Hematopoietic multipotent progenitor cell treated with erythropoietin and hydrocortisone succinate and interleukin-3 and kit ligand, for 4 days (in vitro differentiated cells): ENCODE data around the gene KPNA3.
"Not testable (repeated sequence)": the region's sequence is repeated elsewhere in the genome, so short reads cannot be mapped to it uniquely, and the experiment has no call there.

Experiments used
- DNase-seq: peaks from one replicate; pipeline ENCODE4 v3.0.0-alpha.2; 2015

Gene KPNA3

DNA sequence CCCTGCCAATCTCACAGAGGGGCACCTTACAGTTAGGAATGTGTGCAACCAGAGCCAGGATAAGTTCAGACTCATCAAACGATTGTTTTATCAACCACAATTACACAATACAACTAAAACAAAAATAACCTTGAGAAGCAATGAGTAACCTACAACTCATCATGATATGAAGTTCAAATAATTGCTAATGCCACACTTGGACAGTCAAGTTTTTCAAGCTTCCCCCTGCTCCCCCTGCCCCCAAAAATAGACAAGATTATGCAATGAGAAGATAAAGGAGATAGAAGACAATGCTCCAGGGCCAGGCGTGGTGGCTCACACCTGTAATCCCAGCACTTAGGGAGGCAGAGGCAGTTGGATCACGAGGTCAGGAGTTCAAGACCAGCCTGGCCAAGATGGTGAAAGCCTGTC is 13.6 kb upstream of the KPNA3 start:
- no peak for DNase-seq

DNA sequence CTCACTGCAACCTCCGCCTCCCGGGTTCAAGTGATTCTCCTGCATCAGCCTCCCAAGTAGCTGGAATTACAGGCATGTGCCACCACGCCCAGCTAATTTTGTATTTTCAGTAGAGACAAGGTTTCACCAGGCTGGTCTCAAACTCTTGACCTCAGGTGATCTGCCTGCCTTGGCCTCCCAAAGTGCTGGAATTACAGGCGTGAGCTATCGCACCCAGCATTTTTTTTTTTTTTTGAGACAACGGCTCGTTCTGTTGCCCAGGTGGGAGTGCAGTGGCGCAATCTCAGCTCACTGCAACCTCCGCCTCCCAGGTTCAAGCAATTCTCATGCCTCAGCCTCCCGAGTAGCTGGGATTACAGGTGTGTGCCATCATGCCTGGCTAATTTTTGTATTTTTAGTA is 10.6 kb upstream of the KPNA3 start:
- not testable (repeated sequence) for DNase-seq

DNA sequence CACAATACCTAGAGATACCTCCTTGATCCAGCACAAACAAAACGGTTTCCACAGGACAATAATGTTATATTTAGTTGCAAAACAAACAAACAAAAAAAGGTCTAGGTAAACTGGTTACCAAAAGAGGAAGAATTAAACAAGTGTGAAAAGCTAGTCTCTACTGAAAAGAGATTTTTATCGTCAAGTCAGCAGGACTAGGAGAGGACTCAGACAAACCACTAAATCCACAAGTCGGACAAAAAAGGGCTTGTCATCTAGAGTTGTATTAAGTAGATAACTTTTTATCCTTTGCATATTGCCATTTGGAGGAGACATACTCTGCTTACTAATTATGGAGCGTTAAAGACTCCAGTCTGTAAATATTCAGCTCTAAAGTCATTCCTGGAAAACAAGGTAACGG is 9.9 kb upstream of the KPNA3 start:
- peak; percentile 86 for DNase-seq

DNA sequence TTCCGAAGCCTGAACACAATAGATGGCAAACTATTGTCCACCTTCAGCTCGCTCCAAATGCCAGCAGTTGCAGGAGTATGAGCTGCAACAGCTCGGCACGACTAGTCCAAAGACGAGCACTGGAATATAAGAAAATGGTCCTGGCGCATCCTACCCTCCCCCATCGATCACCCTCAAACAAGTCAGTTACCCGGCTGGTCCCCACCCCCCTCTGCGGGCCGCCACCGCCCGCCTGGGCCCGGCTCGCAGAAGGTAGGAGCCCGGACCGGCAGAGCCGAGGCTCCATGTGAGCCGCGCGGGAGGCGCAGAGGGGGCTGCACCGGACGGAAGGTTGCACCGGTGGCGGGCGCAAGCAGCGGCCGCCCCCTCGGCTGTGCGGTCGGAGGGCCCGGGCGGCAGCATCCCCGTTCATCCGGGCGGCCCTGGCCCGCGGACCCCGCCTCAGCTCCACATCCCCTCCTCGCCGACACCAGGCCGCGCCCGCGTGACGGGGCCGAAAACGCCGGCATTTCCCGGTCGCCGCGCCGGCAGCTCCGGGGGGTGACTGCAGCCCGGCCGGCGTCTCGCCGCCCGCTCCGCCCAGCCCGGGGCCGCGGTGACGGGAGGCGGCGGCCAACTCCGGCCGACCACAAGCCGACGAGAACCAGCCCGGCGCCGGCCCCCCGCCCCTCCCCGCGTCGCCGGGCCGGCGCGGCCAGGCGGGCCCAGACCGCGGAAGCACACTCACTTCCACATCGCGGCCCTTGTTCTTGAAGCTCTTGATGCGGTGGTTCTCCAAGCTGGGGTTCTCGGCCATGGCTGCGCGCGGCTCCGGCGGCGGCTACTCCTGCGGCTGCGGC is 552 bp downstream of the KPNA3 start:
- DNase-seq: peak; percentile 80

DNA sequence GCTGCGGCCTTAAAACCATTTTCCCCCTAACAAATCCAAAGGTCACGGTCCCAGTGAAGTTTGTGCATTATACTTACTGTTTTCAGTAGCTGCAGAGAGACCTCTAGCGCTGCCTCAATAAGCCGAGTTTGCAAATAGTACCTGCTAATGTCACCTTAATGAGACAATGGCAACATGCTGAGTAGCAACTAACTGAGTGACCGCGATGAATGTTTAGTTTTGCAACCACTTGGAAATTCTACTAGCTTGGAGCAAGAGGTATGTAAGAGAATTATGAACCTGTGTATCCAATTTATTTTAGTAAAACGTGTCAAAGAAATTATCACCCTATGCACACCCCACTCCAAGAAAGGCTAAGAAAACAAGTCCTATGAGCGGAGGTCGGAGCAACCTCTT is 1.2 kb downstream of the KPNA3 start:
- DNase-seq: peak; percentile 84

DNA sequence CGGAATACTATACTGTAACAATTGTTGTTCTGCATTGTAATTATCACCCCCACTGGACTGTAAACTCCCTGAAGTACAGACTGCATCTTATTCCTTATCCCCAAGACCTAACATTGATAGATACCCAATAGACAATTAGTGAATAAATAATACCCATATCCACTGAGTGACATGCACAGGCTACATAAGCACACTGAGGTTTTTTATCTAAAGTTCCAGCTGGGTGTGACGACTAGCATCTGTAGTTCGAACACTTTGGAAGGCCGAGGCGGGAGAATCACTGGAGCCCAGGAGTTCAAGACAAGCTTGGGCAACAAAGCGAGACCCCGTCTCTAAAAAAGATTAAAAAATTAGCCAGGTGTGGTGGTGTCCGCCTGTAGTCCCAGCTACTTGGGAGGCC is 2.5 kb downstream of the KPNA3 start:
- peak; percentile 62 for DNase-seq

DNA sequence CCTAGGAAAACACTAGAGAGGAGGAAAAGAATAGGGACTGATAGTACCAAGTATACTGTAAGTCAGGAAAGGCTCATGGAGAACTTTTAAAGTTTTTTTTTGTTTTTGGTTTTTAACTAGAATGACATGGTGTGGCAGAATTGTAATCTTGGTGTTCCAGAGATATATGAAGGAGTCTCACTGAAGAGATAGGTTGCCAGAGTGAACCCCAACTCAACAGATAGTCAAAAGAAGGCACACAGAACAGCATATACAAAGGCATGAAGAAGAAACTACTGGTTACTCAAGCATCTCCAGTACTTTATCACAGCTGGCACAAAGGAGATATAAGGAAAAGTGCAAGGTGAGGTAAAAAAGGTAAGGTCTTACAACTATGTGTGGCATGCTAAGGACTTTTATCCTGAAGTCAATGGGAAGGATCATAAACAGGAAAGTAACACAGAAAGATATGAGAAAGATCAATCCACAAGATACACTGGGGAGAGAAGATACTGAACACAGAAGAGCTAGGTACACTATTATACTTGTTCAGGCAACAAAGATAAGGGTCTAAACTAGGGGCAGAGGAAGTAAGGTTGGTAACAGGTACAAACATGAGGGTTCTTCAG is 6.0 kb downstream of the KPNA3 start:
- peak; percentile 71 for DNase-seq

DNA sequence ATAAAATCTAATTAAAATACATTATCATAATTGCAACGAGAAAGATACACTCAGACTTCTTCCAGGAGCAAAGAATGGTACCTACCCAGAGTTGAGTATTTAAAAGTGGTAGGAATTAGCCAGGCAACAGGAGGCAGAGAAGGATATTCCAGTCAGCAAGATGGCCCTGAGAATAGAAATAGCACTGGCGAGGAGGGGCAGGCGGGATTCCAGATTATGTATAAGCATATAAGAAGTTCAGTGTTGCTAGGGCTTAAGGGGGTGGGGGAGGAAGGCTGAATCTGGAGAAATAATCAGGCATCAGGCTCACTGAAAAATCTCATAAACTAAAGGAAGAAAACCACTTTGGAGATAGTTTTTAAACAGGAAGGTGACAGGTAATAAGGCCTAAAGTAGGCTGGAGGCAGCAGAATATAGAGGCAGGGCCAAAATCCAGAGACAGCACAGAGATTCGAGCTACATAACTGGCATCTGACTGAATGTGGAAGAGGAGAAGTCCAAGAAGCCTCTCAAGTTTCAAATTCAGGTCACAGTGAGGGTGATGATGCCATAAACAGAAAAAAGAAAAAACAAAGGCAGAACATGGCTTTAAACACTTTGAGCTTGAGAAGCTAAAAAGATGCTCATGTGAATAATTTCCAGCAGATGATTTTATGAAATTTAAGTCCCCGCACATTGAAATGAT is 7.5 kb downstream of the KPNA3 start:
- DNase-seq: no peak

DNA sequence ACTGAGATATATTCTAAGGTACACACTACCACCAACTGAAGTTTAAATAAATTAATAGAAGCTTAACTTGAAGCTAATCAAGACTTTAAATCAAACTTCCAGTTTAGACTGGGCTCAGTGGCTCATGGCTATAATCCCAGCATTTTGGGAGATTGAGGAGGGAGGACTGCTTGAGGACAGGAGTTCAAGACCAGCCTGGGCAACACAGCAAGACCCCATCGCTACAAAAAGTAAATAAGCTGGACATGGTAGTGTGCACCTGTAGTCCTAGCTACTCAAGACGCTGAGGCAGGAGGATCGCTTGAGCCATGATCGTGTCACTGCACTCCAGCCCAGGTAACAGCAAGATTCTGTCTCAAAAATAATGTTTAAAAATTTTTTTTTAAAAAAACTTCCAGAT is 8.6 kb downstream of the KPNA3 start:
- DNase-seq: no peak

DNA sequence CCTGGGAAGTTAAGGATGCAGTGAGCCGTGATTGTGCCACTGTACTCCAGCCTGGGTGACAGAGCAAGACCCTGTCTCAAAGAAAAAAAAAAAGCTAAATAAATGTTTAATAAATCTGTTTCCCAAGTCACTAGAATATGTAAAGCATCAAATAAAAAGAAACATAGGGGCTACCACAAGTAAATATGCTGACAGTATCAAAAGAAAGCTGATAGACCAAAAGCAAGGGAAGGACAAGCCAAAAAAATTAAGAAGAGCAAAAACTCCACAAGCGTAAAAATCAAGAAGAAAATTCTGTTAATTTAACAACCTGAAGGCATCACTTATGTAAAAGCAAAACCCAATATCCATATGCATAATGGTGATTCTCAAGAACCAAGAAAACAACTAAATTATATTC is 9.7 kb downstream of the KPNA3 start:
- DNase-seq: no peak

DNA sequence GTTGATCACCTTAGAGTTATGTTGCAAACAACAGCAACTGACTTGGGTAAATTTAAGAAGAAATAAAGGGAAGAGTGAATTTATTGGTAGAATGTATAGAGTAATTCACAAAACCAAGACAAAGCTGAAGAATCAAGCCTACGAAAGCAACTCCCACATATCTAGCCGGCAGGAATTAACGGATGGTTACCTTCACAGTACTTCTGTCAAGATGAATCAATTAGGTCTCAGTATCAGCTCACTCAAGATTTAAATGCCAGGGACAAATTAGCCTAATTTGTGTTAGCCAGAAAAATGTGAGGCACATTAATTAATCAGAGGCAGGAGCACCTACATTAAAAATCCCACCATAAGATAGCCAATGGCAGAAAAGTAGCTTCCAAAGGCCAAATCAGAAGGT is 10.7 kb downstream of the KPNA3 start:
- DNase-seq: no peak

DNA sequence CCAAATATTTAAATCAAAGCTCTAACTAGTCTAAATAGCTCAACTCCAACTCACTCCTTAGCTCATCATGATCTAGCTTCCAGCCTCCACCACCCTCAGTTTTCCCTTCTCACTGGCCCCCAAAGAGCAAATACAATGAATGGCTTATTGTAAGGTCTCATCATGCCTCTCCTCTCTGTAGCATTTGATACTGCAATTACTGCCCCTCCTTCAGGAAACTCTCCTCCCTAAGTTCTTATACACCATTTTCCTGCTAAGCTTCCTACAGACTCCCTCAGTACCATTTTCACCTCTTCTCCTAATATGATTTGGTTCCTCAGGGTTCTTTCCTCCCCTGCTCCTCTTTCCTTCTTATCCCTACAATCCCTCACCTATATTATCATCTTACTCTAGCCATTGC is 12.8 kb downstream of the KPNA3 start:
- DNase-seq: no peak

DNA sequence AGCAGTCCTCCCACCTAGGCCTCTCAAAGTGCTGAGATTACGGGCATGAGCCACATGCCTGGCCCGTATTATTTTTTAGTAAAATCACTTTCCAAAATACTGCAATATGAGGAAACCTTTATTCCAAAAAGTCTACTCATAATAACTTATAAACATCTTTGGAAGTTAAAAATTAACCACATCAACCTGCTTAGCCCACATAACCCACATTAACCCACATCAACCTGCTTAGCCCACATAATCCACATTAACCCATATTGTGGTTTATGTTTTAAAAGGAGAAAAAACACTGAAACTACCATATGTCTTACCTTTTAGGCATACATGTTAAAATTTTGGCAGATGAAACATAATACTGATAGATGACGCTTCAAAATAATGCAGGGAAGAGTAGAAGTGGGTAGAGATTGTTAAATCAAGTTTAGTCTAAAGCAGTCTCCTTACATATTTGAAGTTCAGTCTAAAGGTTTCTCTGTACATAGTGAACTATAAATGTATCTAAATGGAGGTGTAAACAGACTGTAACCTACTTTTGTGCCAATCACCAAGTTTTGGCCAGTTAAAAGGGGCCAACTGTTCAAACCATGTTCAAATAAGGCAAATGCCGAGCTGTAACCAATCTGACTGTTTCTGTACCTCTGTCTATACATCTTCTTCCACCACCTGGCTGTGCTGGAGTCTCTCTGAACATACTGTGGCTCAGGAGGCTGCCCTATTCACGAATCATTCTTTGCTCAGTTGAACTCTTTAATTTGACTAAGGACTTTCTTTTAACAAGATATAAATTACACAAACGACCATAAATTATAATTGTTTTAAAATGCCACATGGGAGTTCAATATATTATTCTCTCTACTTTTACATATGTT is 14.5 kb downstream of the KPNA3 start:
- DNase-seq: no peak

DNA sequence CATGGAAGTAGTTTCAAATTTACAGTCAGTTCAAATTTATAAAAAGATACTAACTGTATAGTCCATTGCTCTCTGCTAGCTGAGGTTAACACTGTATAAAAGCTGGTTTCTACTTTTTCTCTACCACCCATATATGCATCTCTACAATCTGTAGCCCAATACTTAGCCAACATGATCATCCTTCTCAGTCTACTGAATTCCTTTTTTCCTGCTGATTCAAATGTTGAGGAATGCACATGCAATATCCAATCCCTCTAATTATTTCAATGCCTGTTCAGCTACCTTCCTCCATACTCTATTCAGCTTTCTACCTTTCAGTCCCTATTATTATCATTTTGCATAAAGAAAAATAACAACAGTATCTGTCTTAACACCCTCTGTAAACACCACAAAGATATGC is 15.6 kb downstream of the KPNA3 start:
- DNase-seq: no peak

DNA sequence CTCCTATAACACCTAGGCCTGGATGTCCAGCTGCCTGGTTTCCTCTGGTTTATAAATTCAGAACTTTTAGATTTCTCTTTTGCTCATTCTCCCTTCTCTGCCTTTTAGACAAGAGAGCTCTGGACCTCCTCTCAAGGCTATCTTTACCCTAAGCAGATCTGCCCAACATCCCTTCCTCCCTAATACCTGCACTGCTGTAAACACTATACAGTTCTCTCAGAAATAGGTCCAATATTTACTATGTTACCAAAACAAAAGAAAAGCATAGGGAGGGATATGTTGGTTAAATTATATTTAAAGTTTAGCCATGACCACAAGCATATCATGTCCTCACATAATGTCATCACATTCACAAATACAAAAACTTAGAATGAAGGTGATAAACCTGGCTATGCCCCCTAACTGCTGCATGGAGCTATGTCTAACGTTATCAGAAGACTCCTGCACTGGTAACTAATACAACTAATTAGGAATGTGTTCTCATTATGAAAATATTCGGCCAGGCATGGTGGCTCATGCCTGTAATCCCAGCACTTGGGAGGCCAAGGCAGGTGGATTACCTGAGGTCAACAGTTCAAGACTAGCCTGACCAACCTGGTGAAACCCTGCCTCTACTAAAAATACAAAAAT is 18.0 kb downstream of the KPNA3 start:
- no peak for DNase-seq

DNA sequence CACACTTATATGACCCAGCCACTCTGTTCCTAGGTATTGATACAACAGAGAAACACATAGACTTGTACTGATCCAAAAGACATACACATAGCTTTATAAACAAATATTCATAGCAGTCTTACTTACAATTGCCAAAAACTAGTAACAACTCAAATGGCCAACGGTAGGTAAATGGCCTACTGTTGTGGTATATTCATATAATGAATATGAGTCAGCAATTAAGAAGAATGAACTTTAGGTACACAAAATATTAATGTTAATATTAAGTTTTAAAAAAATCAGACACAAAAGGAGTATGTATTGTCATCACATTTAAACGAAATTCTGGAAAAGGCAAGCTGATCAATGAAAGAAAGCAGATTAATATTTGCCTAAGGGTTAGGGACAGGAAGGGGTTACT is 19.7 kb downstream of the KPNA3 start:
- DNase-seq: no peak

DNA sequence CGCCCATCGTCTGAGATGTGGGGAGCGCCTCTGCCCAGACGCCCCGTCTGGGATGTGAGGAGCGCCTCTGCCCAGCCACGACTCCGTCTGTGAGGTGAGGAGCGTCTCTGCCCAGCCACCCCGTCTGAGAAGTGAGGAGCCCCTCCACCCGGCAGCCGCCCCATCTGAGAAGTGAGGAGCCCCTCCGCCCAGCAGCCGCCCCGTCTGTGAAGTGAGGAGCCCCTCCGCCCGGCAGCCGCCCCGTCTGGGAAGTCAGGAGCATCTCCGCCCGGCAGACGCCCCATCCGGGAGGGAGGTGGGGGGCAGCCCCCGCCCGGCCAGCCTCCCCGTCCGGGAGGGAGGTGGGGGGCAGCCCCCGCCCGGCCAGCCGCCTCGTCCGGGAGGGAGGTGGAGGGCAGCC is 30.7 kb downstream of the KPNA3 start:
- DNase-seq: not testable (repeated sequence)

DNA sequence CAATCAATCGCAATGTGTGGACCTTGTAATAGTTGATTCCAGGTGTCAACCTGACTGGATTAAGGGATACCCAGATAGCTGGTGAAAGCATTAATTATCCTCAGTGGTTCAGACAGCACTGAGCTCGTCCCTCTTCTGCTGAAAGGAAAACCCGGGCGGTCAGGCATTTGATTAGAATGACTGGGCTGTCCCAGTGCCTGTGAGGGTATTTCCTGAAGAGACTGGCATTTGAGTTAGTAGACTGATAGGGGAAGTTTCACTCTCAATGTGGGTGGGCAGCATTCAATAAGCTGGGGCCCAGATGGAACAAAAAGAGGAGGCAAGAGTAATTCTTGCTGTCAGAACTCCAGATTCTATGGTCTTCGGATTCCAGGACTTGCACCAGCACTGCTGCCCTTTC is 31.9 kb downstream of the KPNA3 start:
- no peak for DNase-seq

DNA sequence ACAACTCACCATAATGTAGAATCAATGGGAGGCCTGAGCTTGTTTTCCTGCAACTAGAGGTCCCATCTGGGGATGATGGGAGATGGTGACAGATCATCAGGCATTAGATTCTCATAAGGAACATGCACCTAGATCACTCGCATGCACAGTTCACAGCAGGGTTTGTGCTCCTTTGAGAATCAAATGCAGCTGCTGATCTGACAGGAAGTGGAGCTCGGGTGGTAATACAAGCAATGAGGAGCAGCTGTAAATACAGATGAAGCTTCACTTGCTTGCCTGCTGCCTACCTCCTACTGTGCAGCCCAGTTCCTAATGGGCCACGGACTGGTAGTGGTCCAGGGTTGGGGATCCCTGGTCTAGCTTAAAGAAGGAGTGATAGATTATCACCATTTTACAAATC is 33.0 kb downstream of the KPNA3 start:
- DNase-seq: no peak

DNA sequence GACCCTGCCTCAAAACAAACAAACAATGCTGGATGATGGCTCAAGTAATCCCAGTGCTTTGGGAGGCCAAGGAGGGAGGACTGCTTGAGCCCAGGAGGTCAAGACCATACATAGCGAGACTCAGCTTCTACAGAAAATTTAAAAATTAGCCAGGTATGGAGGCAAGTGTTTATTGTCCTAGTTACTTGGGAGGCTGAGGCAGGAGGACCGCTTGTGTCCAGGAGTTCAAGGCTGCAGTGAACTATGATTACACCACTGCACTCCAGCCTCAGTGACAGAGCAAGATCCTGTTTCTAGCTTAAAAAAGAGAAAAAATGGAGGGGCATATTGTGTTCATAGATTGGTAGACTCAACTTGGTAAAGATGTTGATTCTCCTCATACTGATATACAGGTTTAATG is 36.2 kb downstream of the KPNA3 start:
- DNase-seq: no peak

DNA sequence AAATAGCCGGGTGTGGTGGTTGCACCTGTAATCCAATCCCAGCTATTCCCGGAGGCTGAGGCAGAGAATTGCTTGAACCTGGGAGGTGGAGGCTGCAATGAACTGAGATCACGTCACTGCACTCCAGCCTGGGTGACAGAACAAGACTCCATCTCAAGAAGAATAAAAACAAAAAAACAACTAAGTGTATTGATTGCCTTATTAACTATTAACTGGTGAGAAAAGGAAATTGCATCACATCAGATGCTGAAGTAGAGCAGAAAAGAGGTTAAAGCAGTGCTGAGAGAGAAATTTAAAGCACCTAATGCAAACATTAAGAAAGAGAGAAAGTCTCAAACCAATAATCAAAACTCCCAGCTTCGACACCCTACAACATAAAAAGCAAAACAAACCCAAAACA is 38.3 kb downstream of the KPNA3 start:
- DNase-seq: no peak

DNA sequence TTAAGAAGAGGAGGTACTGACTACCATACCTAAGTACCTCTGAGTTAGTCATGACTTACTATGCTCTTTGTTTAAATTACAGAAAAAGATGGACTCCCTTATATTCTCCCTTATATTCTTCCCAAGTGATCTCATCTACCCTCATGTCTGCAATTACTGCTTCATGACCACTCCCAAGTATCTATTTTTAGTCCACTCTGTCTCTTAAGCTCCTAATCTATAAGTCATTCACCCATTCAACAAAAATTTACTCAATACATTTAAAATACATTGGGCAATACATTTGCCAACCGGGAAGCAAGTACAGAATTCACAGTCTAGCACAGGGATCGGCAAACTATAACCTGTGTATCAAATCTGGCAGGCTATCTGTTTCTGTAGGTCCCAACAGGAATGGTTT is 42.6 kb downstream of the KPNA3 start:
- no peak for DNase-seq

DNA sequence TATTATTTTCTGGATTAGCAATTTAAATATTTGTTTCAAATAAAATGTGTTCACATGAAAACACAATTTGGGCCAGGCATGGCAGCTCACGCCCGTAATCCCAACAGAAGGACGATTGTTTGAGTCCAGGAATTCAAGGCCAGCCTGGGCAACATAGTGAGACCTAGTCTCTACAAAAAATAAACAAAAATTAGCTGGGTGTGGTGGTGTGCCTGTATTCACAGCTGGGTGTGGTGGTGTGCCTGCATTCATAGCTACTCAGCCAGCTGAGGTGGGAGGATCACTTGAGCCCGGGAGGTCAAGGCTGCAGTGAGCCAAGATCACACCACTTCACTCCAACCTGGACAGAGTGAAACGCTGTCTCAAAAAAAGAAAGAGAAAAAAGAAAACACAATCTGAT is 46.4 kb downstream of the KPNA3 start:
- no peak for DNase-seq
